WTC11 (cell line): ENCODE measurements around the gene MUSTN1. TPM values are rescaled to one million over a fixed set of nuclear protein-coding genes. Genes with fewer than 3 reads are reported as not detected.

ENCODE experiments used
- ATAC-seq: fragments of 200-7000 bp; cut with Tn5 transposase; 2 replicates; pipeline ENCODE4 v1.10.0; 2021; ENCODE audit warnings: mild to moderate bottlenecking, moderate library complexity
- CTCF ChIA-PET: fragments of 300-600 bp; sonication (Branson Sonifier 250); formaldehyde crosslinking; loops from one replicate; lab custom pipeline; 2021; ENCODE audit warnings: antibody characterized with exemption; lab: Charles Lee
- POLR2A ChIA-PET: fragments of 350-600 bp; sonication (Branson Sonifier 250); formaldehyde crosslinking; loops from one replicate; lab custom pipeline; 2021; ENCODE audit warnings: antibody characterized with exemption; lab: Charles Lee
- DNase-seq: peaks from one replicate; pipeline ENCODE4 v3.0.0; 2021; ENCODE audit warnings: low spot score
- H3K27ac Mint-ChIP-seq: 2 replicates; pipeline ENCODE4 v1.8.0; 2021; ENCODE audit warnings: mixed read lengths
- H3K27me3 Mint-ChIP-seq: 2 replicates; pipeline ENCODE4 v1.8.0; 2021; ENCODE audit warnings: low read depth, mild to moderate bottlenecking, moderate library complexity, mixed read lengths
- H3K36me3 Mint-ChIP-seq: 2 replicates; pipeline ENCODE4 v1.8.0; 2021; ENCODE audit warnings: mixed read lengths
- H3K4me1 Mint-ChIP-seq: 2 replicates; pipeline ENCODE4 v1.8.0; 2022; ENCODE audit warnings: mixed read lengths
- H3K4me3 Mint-ChIP-seq: 2 replicates; pipeline ENCODE4 v1.8.0; 2021; ENCODE audit warnings: mild to moderate bottlenecking, moderate library complexity, mixed read lengths
- H3K9me3 Mint-ChIP-seq: 2 replicates; pipeline ENCODE4 v1.8.0; 2021; ENCODE audit warnings: mixed read lengths
- ELF4 ChIP-seq: sonication (generic); formaldehyde crosslinking; IDR thresholded peaks from 2 replicates; pipeline ENCODE4 v1.8.1; 2022; ENCODE audit warnings: low read depth, mild to moderate bottlenecking, moderate library complexity, missing genetic modification reagents
- GABPB1 ChIP-seq: sonication (generic); formaldehyde crosslinking; IDR thresholded peaks from 2 replicates; pipeline ENCODE4 v1.8.1; 2023; ENCODE audit warnings: mild to moderate bottlenecking, missing genetic modification reagents
- IRF2 ChIP-seq: sonication (generic); formaldehyde crosslinking; IDR thresholded peaks from 2 replicates; pipeline ENCODE4 v1.8.0; 2022; ENCODE audit warnings: low read depth, missing genetic modification reagents, borderline replicate concordance
- KAT7 ChIP-seq: sonication (generic); formaldehyde crosslinking; IDR thresholded peaks from 2 replicates; pipeline ENCODE4 v1.8.1; 2023; ENCODE audit warnings: missing genetic modification reagents, mild to moderate bottlenecking, borderline replicate concordance
- MYBL2 ChIP-seq: sonication (generic); formaldehyde crosslinking; IDR thresholded peaks from 2 replicates; pipeline ENCODE4 v1.8.1; 2023; ENCODE audit warnings: mild to moderate bottlenecking, moderate library complexity, missing genetic modification reagents
- NFATC4 ChIP-seq: fragments of 250-450 bp; sonication (Bioruptor Pico); IDR thresholded peaks from 2 replicates; pipeline ENCODE4 v1.9.0; 2021; ENCODE audit warnings: mild to moderate bottlenecking
- RORB ChIP-seq: fragments of 250-450 bp; sonication (Bioruptor Pico); IDR thresholded peaks from 2 replicates; pipeline ENCODE4 v1.9.0; 2021; ENCODE audit warnings: mild to moderate bottlenecking
- ZNF263 ChIP-seq: sonication (generic); formaldehyde crosslinking; IDR thresholded peaks from 2 replicates; pipeline ENCODE4 v1.8.1; 2022; ENCODE audit warnings: low read depth, mild to moderate bottlenecking, moderate library complexity, missing genetic modification reagents
- ZNF317 ChIP-seq: sonication (generic); formaldehyde crosslinking; IDR thresholded peaks from 2 replicates; pipeline ENCODE4 v1.8.1; 2023; ENCODE audit warnings: low read depth, mild to moderate bottlenecking, moderate library complexity, missing genetic modification reagents, borderline replicate concordance
- ZNF423 ChIP-seq: fragments of 250-450 bp; sonication (Bioruptor Pico); IDR thresholded peaks from 2 replicates; pipeline ENCODE4 v2.1.2; 2022; ENCODE audit warnings: mild to moderate bottlenecking, moderate library complexity
- total RNA-seq: library from RNA; stranded (reverse); gene quantifications from 3 replicates; pipeline ENCODE4 v1.2.3, GENCODE V29; 2021
- TF ChIP-seq, protein P1 (sequence below): fragments of 200-600 bp; IDR thresholded peaks from 2 replicates; pipeline ENCODE4 v1.8.0; 2022; ENCODE audit warnings: antibody characterized with exemption
- TF ChIP-seq, protein P2 (sequence below): sonication (generic); formaldehyde crosslinking; IDR thresholded peaks from 2 replicates; pipeline ENCODE4 v1.8.0; 2023; ENCODE audit warnings: mild to moderate bottlenecking, missing genetic modification reagents
- TF ChIP-seq, protein P3 (sequence below): sonication (generic); formaldehyde crosslinking; IDR thresholded peaks from 2 replicates; pipeline ENCODE4 v1.8.1; 2022; ENCODE audit warnings: low read depth, missing genetic modification reagents, borderline replicate concordance
- TF ChIP-seq, protein P4 (sequence below): sonication (generic); formaldehyde crosslinking; IDR thresholded peaks from 2 replicates; pipeline ENCODE4 v1.8.0; 2022; ENCODE audit warnings: mild to moderate bottlenecking, missing genetic modification reagents
- TF ChIP-seq, protein P5 (sequence below): sonication (generic); formaldehyde crosslinking; IDR thresholded peaks from 2 replicates; pipeline ENCODE4 v1.8.0; 2022; ENCODE audit warnings: mild to moderate bottlenecking, missing genetic modification reagents
- TF ChIP-seq, protein P6 (sequence below): sonication (generic); formaldehyde crosslinking; IDR thresholded peaks from 2 replicates; pipeline ENCODE4 v1.8.0; 2022; ENCODE audit warnings: mild to moderate bottlenecking, missing genetic modification reagents
- TF ChIP-seq, protein P7 (sequence below): sonication (generic); formaldehyde crosslinking; IDR thresholded peaks from 2 replicates; pipeline ENCODE4 v1.8.1; 2023; ENCODE audit warnings: mild to moderate bottlenecking, missing genetic modification reagents

The MUSTN1 gene
- total RNA-seq, 1 experiment from 2014 or later = 4.2 TPM

DNA sequence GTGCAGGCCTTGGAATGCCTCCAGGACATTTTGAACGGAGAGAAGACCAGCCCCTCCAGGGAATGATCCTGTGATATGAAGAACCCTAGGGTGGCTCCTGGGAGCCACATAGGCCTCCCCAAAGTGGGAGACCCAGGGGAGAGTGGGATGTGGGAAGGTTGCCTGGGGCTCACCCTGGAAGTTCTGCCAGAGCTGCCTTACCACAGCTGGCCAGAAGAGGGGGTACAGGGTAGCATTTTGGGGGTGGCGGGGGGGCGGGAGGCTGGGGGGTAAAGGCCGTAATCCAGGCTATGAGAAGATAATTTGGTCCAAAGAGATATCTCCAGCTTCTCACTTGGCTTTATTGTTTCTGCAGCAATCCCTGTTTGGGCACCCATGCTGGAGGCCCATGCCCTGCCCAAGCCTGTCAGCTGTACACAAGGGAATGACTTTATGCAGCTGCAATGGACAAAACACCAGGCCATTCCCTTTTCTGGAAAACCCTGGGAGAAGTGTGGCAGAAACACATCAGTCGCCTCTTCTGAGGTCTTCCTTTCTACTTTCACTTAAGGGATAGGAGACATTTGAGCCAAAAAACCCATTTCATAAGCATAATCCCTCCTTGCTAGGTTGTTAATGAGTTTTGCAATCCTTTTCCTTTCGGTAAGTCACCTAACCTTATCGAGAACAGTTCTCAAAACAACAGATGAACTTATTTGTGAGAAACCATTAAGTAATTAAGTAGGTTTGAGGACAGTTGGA lies 11.0 kb upstream of the MUSTN1 start:
- CTCF ChIA-PET = interaction anchor here (0.6 to 2.0 kb wide), 16 partner anchors 12 to 852 kb away, joined by 3 to 18 read pairs (median 4); partner anchors contain the start of genes MUSTN1 and STIMATE
- no peaks in the 10 kb centered on the region for H3K27me3 Mint-ChIP-seq
- TF ChIP-seq, protein P1, sequence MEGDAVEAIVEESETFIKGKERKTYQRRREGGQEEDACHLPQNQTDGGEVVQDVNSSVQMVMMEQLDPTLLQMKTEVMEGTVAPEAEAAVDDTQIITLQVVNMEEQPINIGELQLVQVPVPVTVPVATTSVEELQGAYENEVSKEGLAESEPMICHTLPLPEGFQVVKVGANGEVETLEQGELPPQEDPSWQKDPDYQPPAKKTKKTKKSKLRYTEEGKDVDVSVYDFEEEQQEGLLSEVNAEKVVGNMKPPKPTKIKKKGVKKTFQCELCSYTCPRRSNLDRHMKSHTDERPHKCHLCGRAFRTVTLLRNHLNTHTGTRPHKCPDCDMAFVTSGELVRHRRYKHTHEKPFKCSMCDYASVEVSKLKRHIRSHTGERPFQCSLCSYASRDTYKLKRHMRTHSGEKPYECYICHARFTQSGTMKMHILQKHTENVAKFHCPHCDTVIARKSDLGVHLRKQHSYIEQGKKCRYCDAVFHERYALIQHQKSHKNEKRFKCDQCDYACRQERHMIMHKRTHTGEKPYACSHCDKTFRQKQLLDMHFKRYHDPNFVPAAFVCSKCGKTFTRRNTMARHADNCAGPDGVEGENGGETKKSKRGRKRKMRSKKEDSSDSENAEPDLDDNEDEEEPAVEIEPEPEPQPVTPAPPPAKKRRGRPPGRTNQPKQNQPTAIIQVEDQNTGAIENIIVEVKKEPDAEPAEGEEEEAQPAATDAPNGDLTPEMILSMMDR = peak; percentile 45
- TF ChIP-seq, protein P2, sequence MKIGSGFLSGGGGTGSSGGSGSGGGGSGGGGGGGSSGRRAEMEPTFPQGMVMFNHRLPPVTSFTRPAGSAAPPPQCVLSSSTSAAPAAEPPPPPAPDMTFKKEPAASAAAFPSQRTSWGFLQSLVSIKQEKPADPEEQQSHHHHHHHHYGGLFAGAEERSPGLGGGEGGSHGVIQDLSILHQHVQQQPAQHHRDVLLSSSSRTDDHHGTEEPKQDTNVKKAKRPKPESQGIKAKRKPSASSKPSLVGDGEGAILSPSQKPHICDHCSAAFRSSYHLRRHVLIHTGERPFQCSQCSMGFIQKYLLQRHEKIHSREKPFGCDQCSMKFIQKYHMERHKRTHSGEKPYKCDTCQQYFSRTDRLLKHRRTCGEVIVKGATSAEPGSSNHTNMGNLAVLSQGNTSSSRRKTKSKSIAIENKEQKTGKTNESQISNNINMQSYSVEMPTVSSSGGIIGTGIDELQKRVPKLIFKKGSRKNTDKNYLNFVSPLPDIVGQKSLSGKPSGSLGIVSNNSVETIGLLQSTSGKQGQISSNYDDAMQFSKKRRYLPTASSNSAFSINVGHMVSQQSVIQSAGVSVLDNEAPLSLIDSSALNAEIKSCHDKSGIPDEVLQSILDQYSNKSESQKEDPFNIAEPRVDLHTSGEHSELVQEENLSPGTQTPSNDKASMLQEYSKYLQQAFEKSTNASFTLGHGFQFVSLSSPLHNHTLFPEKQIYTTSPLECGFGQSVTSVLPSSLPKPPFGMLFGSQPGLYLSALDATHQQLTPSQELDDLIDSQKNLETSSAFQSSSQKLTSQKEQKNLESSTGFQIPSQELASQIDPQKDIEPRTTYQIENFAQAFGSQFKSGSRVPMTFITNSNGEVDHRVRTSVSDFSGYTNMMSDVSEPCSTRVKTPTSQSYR (CRISPR knock-in tag) = no peak
- TF ChIP-seq, protein P3, sequence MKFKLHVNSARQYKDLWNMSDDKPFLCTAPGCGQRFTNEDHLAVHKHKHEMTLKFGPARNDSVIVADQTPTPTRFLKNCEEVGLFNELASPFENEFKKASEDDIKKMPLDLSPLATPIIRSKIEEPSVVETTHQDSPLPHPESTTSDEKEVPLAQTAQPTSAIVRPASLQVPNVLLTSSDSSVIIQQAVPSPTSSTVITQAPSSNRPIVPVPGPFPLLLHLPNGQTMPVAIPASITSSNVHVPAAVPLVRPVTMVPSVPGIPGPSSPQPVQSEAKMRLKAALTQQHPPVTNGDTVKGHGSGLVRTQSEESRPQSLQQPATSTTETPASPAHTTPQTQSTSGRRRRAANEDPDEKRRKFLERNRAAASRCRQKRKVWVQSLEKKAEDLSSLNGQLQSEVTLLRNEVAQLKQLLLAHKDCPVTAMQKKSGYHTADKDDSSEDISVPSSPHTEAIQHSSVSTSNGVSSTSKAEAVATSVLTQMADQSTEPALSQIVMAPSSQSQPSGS (CRISPR knock-in tag) = no peak
- TF ChIP-seq, all 79 proteins: peak for 1
- Mint-ChIP-seq H3K36me3 (peaks cover 19% of the 10 kb centered on the region), H3K4me3 (no peak overlapping the region), H3K4me1 (peaks cover 3% of the 10 kb centered on the region; the same call in 1 of the 2 replicates), H3K27ac (no peak overlapping the region), H3K9me3 (no peaks in the 10 kb centered on the region)
- POLR2A ChIA-PET = no interaction called here
- ATAC-seq (peak; percentile 67), DNase-seq (peak; percentile 47)

DNA sequence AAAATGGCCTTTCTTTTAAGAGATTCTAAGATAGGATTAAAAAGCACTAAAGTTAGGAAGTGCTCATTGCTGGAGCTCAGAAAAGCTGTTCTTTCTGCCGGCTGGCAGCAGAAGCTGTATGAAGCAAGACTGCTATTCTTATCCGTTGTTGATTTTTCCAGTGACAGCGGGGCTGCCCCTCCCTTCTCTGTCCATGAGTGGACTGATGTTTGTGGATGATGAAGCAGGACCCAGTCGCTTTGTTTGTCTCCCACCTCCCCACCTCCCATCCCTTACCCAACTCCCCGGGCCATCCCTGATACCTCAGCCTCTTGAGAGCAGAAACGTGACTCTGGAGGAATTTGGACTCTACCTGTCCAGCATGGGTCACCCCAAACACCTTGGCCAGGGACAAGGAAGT lies 10.3 kb upstream of the MUSTN1 start:
- ChIA-PET CTCF (interaction anchor here (0.6 to 2.0 kb wide), 15 partner anchors 11 to 853 kb away, joined by 3 to 18 read pairs (median 4); partner anchors contain the start of genes MUSTN1 and STIMATE), POLR2A (no interaction called here)
- Mint-ChIP-seq H3K9me3 (no peaks in the 10 kb centered on the region), H3K36me3 (peaks cover 22% of the 10 kb centered on the region), H3K4me3 (no peak overlapping the region), H3K27me3 (no peaks in the 10 kb centered on the region), H3K27ac (no peak overlapping the region), H3K4me1 (peaks cover 3% of the 10 kb centered on the region; the same call in 1 of the 2 replicates)
- no peak for DNase-seq
- ATAC-seq = no peak
- TF ChIP-seq MYBL2 (CRISPR knock-in tag) = no peak
- TF ChIP-seq GABPB1 (CRISPR knock-in tag) = peak; percentile 24; the same call in 1 of the 2 replicates
- TF ChIP-seq, all 79 proteins: peak for 1

DNA sequence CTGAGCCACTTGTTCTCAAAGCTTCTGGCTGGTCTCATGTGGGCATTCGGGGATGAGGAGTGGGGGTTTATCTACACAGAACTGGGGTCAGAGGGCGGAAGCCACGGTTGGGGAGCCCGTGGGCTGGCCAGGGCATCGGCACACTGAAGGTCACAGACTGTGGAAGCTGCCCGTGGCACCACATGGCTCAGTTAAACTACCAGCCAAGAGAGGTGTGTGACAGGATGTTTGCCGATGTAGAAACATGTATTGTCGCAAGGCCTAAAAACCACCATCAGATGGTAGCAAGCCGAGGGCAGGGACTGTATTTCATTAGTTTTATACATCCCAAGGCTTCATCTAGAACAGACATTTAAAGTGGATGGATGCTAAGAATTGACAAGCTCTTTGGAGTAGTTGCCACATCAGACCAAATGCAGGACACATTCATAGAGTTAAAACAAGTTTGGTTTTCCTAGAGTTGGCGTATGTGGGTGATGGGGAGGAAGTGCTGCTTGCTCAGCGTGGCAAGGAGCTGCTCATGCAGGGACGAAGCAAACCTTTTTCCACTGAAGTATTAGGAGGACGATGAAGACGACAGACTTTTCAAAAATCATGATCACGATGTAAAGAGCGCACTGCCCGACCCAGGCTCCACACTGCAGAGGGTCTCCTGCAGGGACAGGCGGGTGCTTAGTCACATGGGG lies 9.6 kb upstream of the MUSTN1 start:
- Mint-ChIP-seq H3K9me3 (no peaks in the 10 kb centered on the region), H3K4me1 (peaks cover 3% of the 10 kb centered on the region; the same call in 1 of the 2 replicates), H3K36me3 (peaks cover 25% of the 10 kb centered on the region), H3K27me3 (no peaks in the 10 kb centered on the region), H3K27ac (no peak overlapping the region), H3K4me3 (no peak overlapping the region)
- TF ChIP-seq KAT7 (CRISPR knock-in tag) = no peak
- TF ChIP-seq ZNF263 (CRISPR knock-in tag) = no peak
- TF ChIP-seq, protein P4, sequence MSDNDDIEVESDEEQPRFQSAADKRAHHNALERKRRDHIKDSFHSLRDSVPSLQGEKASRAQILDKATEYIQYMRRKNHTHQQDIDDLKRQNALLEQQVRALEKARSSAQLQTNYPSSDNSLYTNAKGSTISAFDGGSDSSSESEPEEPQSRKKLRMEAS (CRISPR knock-in tag) = no peak
- TF ChIP-seq, protein P5, sequence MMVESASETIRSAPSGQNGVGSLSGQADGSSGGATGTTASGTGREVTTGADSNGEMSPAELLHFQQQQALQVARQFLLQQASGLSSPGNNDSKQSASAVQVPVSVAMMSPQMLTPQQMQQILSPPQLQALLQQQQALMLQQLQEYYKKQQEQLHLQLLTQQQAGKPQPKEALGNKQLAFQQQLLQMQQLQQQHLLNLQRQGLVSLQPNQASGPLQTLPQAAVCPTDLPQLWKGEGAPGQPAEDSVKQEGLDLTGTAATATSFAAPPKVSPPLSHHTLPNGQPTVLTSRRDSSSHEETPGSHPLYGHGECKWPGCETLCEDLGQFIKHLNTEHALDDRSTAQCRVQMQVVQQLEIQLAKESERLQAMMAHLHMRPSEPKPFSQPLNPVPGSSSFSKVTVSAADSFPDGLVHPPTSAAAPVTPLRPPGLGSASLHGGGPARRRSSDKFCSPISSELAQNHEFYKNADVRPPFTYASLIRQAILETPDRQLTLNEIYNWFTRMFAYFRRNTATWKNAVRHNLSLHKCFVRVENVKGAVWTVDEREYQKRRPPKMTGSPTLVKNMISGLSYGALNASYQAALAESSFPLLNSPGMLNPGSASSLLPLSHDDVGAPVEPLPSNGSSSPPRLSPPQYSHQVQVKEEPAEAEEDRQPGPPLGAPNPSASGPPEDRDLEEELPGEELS (CRISPR knock-in tag) = no peak
- no peak for TF ChIP-seq ZNF317 (CRISPR knock-in tag)
- no peak for TF ChIP-seq ZNF423 (CRISPR knock-in tag)
- TF ChIP-seq RORB (CRISPR knock-in tag) = no peak
- TF ChIP-seq IRF2 (CRISPR knock-in tag) = no peak
- TF ChIP-seq, protein P6, sequence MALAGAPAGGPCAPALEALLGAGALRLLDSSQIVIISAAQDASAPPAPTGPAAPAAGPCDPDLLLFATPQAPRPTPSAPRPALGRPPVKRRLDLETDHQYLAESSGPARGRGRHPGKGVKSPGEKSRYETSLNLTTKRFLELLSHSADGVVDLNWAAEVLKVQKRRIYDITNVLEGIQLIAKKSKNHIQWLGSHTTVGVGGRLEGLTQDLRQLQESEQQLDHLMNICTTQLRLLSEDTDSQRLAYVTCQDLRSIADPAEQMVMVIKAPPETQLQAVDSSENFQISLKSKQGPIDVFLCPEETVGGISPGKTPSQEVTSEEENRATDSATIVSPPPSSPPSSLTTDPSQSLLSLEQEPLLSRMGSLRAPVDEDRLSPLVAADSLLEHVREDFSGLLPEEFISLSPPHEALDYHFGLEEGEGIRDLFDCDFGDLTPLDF = no peak
- TF ChIP-seq ELF4 = no peak
- TF ChIP-seq, protein P7, sequence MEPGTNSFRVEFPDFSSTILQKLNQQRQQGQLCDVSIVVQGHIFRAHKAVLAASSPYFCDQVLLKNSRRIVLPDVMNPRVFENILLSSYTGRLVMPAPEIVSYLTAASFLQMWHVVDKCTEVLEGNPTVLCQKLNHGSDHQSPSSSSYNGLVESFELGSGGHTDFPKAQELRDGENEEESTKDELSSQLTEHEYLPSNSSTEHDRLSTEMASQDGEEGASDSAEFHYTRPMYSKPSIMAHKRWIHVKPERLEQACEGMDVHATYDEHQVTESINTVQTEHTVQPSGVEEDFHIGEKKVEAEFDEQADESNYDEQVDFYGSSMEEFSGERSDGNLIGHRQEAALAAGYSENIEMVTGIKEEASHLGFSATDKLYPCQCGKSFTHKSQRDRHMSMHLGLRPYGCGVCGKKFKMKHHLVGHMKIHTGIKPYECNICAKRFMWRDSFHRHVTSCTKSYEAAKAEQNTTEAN (CRISPR knock-in tag) = no peak
- TF ChIP-seq NFATC4 (CRISPR knock-in tag) = no peak
- DNase-seq = no peak
- ChIA-PET POLR2A (no interaction called here), CTCF (interaction anchor here (1.3 to 2.0 kb wide), 4 partner anchors 23 to 52 kb away, joined by 3 to 18 read pairs (median 10); no protein-coding TSS in a partner anchor)
- no peak for ATAC-seq
